ENCODE data around the gene PPP2R3B. TPM values are rescaled to one million over a fixed set of nuclear protein-coding genes. Genes with fewer than 3 reads are reported as not detected.

The PPP2R3B gene
- total and polyA plus RNA-seq, 2 of the 4 experiments (the other 2 are of a cell fraction), result 13.2 to 13.3 TPM

DNA sequence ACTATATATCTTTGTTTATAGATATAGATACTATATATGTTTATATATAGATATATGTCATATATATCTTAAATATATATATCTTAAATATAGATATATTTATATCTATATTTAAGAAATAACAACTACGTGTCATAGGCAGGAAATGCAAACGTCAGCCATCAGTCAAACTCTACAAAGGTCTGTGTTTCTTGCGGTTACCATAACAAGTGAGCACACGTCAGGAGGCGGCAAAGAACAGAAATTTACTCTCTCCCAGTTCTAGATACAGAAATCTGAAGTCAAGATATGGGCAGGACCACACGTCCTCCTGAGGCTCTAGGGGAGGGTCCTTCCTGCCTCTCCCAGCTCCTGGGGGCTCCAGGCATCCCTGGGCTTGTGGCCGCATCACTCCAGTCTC lies 99.0 kb downstream of the PPP2R3B start:
- no TSS peak for BruUV-seq (replicated peaks)
- in situ Hi-C loops (cut with MboI; ENCODE audit: low sequenced_read_pairs), result no loop called here
- no peak overlapping the region for H3K27ac ChIP-seq (ENCODE audit: insufficient read depth, low read length)
- no peak overlapping the region for H4K91ac ChIP-seq (ENCODE audit: insufficient read depth, low read depth, low read length)
- H2AFZ ChIP-seq (replicated peaks; ENCODE audit: low read length, poor library complexity), result no peak overlapping the region
- H3K4ac ChIP-seq (ENCODE audit: low read depth, low read length), result no peak overlapping the region
- no peaks in the 10 kb centered on the region for H3K9me3 ChIP-seq (ENCODE audit: control insufficient read depth, insufficient read depth, low read length)
- no peak overlapping the region for H2BK15ac ChIP-seq (ENCODE audit: low read depth, low read length)
- no peak overlapping the region for H4K5ac ChIP-seq (ENCODE audit: low read depth, low read length)
- H4K20me1 ChIP-seq (ENCODE audit: insufficient read depth, low read length), result no peaks in the 10 kb centered on the region
- H4K8ac ChIP-seq (ENCODE audit: low read depth in 2 of 2, low read length in 2 of 2), result no peak overlapping the region
- H2BK120ac ChIP-seq (ENCODE audit: low read depth, low read length), result no peak overlapping the region
- H3K23ac ChIP-seq (ENCODE audit: low read depth, low read length), result no peak overlapping the region
- H3K56ac ChIP-seq (ENCODE audit: extremely low read depth, insufficient read depth, low read length), result no peak overlapping the region
- no peak for TF ChIP-seq MXI1 (IDR thresholded peaks at IDR 0.05; ENCODE audit: borderline replicate concordance, low read depth, low read length)
- no peak for TF ChIP-seq NFE2L2 (IDR thresholded peaks at IDR 0.05; ENCODE audit: low read depth, low read length)
- no peak overlapping the region for H2BK20ac ChIP-seq (ENCODE audit: low read depth, low read length)
- peaks cover 8 to 31% of the 10 kb centered on the region in 2 experiments for H3K79me1 ChIP-seq (ENCODE audit: low read depth in 1 of 2, low read length in 2 of 2)
- no peak for ATAC-seq (ENCODE audit: low read depth)
- H2AK9ac ChIP-seq (replicated peaks; ENCODE audit: low read depth, low read length, poor library complexity), result no peak overlapping the region
- H3K36me3 ChIP-seq (ENCODE audit: control insufficient read depth, insufficient read depth, low read length), result peaks cover 50% of the 10 kb centered on the region
- no peak overlapping the region for H3K18ac ChIP-seq (ENCODE audit: low read depth, low read length)
- no peak for DNase-seq
- ChIA-PET CTCF (no interaction called here), POLR2A (ENCODE audit: unreplicated experiment) (no interaction called here)
- no peak overlapping the region for H2BK5ac ChIP-seq (ENCODE audit: low read depth, low read length, poor library complexity, severe bottlenecking)
- H3K27me3 ChIP-seq (ENCODE audit: control insufficient read depth, insufficient read depth, low read length), result no peaks in the 10 kb centered on the region
- intact Hi-C loops (cut with micrococcal nuclease), result no loop called here
- H3K4me2 ChIP-seq (ENCODE audit: low read depth, low read length), result no peak overlapping the region
- H2AK5ac ChIP-seq (ENCODE audit: low read depth, low read length), result no peak overlapping the region
- no peak overlapping the region for H3K4me3 ChIP-seq (ENCODE audit: insufficient read depth, low read depth, low read length)
- dilution Hi-C loops (cut with HindIII; ENCODE audit: low sequenced_read_pairs, unreplicated experiment), result no loop called here
- no peak overlapping the region for H3K14ac ChIP-seq (replicated peaks; ENCODE audit: low read depth, low read length)
- no CpG with 5 or more reads among the region's 7 CpGs for whole genome bisulfite sequencing, 2 experiments (ENCODE audit: extremely low coverage in 2 of 2, insufficient read length in 1 of 2)
- H3K9me1 ChIP-seq (ENCODE audit: insufficient read depth, low read length), result peaks cover 8% of the 10 kb centered on the region
- H3K4me1 ChIP-seq (ENCODE audit: control insufficient read depth, insufficient read depth, low read length), result no peaks in the 10 kb centered on the region
- no peak overlapping the region for H3K9ac ChIP-seq (ENCODE audit: low read depth, low read length)
